Activated T-helper 1 cell treated with anti-CD3 and anti-CD28 coated beads, Interleukin-2, amount 50 U/mL, for 16 hours (primary cell): ENCODE data around the gene IL13RA1.
"Not testable (repeated sequence)": the region's sequence is repeated elsewhere in the genome, so short reads cannot be mapped to it uniquely, and the experiment has no call there.

Source experiments
- DNase-seq, 2 donors: peaks; one replicate each; pipeline ENCODE4 v3.0.0-alpha.2; 2020; ENCODE audit warnings: low read depth in 1 of 2, low spot score in 1 of 2

The IL13RA1 gene

GRCh38 chrX:118726887-118727685 is at the start of gene IL13RA1:
TSS of gene IL13RA1 (plus strand) at chrX:118727606. CDS start at chrX:118727639, 33 bp downstream.
- no peak for DNase-seq

- no peak for DNase-seq
Observed at GRCh38 chrX:118679290-118679689, 48.1 kb upstream of the IL13RA1 start.

GRCh38 chrX:118682258-118683014 is 45.0 kb upstream of the IL13RA1 start:
- DNase-seq, result no peak

GRCh38 chrX:118685393-118685792 is 42.0 kb upstream of the IL13RA1 start:
- no peak for DNase-seq

- no peak for DNase-seq
Observed at GRCh38 chrX:118688935-118689334, 38.5 kb upstream of the IL13RA1 start.

- DNase-seq, result no peak
Observed at GRCh38 chrX:118693843-118694242, 33.6 kb upstream of the IL13RA1 start.

- no peak for DNase-seq
Observed at GRCh38 chrX:118694638-118695037, 32.8 kb upstream of the IL13RA1 start.

GRCh38 chrX:118698516-118699170 is 28.8 kb upstream of the IL13RA1 start:
- no peak for DNase-seq

GRCh38 chrX:118702741-118703140 is 24.7 kb upstream of the IL13RA1 start:
- no peak for DNase-seq

GRCh38 chrX:118706681-118707080 is 20.7 kb upstream of the IL13RA1 start:
- DNase-seq, result no peak

- DNase-seq, result no peak
Observed at GRCh38 chrX:118714521-118714920, 12.9 kb upstream of the IL13RA1 start.

- DNase-seq, result not testable (repeated sequence)
Observed at GRCh38 chrX:118715917-118716316, 11.5 kb upstream of the IL13RA1 start.

- not testable (repeated sequence) for DNase-seq
Observed at GRCh38 chrX:118716833-118717232, 10.6 kb upstream of the IL13RA1 start.

GRCh38 chrX:118717678-118718391 is 9.6 kb upstream of the IL13RA1 start:
- no peak for DNase-seq

GRCh38 chrX:118718737-118719136 is 8.7 kb upstream of the IL13RA1 start:
- no peak for DNase-seq

GRCh38 chrX:118720058-118720707 is 7.2 kb upstream of the IL13RA1 start:
- no peak for DNase-seq

GRCh38 chrX:118723376-118723775 is 4.0 kb upstream of the IL13RA1 start:
- DNase-seq, result no peak

GRCh38 chrX:118724365-118724764 is 3.0 kb upstream of the IL13RA1 start:
- no peak for DNase-seq

- no peak for DNase-seq
Observed at GRCh38 chrX:118724775-118725174, 2.6 kb upstream of the IL13RA1 start.

GRCh38 chrX:118726396-118726795 is 1.0 kb upstream of the IL13RA1 start:
- DNase-seq, result no peak
